H9 (cell line): ENCODE results near the gene ONECUT3. TPM values are rescaled to one million over a fixed set of nuclear protein-coding genes. Genes with fewer than 3 reads are reported as not detected.

ENCODE experiments used
- DNase-seq: peaks from one replicate; pipeline ENCODE4 v3.0.0-alpha.2; 2017
- H2AFZ ChIP-seq: one replicate; pipeline ENCODE4 v1.6.1; 2013; ENCODE audit warnings: mild to moderate bottlenecking, low read length, control low read depth, moderate library complexity
- H2AK5ac ChIP-seq: 2 replicates; pipeline ENCODE4 v1.6.1; 2013; ENCODE audit warnings: low read length, control low read depth, mixed read lengths; ENCODE audit not compliant: insufficient read length
- H2BK120ac ChIP-seq: one replicate; pipeline ENCODE4 v1.6.1; 2013; ENCODE audit warnings: low read depth, mild to moderate bottlenecking, low read length, control low read depth, inconsistent platforms; ENCODE audit not compliant: poor library complexity, severe bottlenecking
- H2BK12ac ChIP-seq: 2 replicates; pipeline ENCODE4 v1.6.1; 2013; ENCODE audit warnings: low read length, control low read depth, mixed read lengths, low read depth; ENCODE audit not compliant: insufficient read length
- H2BK15ac ChIP-seq: 2 replicates; pipeline ENCODE4 v1.6.1; 2013; ENCODE audit warnings: low read depth, low read length, control low read depth
- H2BK20ac ChIP-seq: one replicate; pipeline ENCODE4 v1.6.1; 2013; ENCODE audit warnings: low read depth, mild to moderate bottlenecking, low read length, control low read depth, inconsistent platforms; ENCODE audit not compliant: poor library complexity, severe bottlenecking
- H2BK5ac ChIP-seq: 2 replicates; pipeline ENCODE4 v1.6.1; 2013; ENCODE audit warnings: low read length, control low read depth, mixed read lengths; ENCODE audit not compliant: insufficient read length
- H3K14ac ChIP-seq: 2 replicates; pipeline ENCODE4 v1.6.1; 2013; ENCODE audit warnings: low read length, control low read depth; ENCODE audit not compliant: insufficient read depth
- H3K18ac ChIP-seq: 2 replicates; pipeline ENCODE4 v1.6.1; 2013; ENCODE audit warnings: low read depth, mild to moderate bottlenecking, mixed read lengths, low read length, control low read depth; ENCODE audit not compliant: insufficient read length
- H3K23ac ChIP-seq: 2 replicates; pipeline ENCODE4 v1.6.1; 2013; ENCODE audit warnings: low read length, control low read depth, mixed read lengths, low read depth; ENCODE audit not compliant: insufficient read length
- H3K23me2 ChIP-seq: 2 replicates; pipeline ENCODE4 v1.6.1; 2013; ENCODE audit warnings: low read depth, mild to moderate bottlenecking, mixed read lengths, low read length, control low read depth; ENCODE audit not compliant: insufficient read length, poor library complexity, severe bottlenecking
- H3K27ac ChIP-seq: 2 replicates; pipeline ENCODE4 v1.5.1; 2013; ENCODE audit warnings: low read length, control low read depth, mixed read lengths, low read depth; ENCODE audit not compliant: insufficient read length
- H3K27me3 ChIP-seq: 2 replicates; pipeline ENCODE4 v1.6.1; 2013; ENCODE audit warnings: low read length, control low read depth, inconsistent platforms; ENCODE audit not compliant: insufficient read depth
- H3K4ac ChIP-seq: 2 replicates; pipeline ENCODE4 v1.6.1; 2013; ENCODE audit warnings: low read depth, mild to moderate bottlenecking, control low read depth, inconsistent platforms, low read length, moderate library complexity
- H3K4me1 ChIP-seq: 2 replicates; pipeline ENCODE4 v1.6.1; 2013; ENCODE audit warnings: low read length, control low read depth, inconsistent platforms; ENCODE audit not compliant: insufficient read depth
- H3K4me2 ChIP-seq: 2 replicates; pipeline ENCODE4 v1.6.1; 2013; ENCODE audit warnings: low read length, control low read depth, mixed read lengths; ENCODE audit not compliant: insufficient read length, insufficient read depth
- H3K56ac ChIP-seq: 2 replicates; pipeline ENCODE4 v1.6.1; 2013; ENCODE audit warnings: low read depth, mild to moderate bottlenecking, mixed read lengths, low read length, control low read depth; ENCODE audit not compliant: insufficient read length
- H3K79me1 ChIP-seq: 2 replicates; pipeline ENCODE4 v1.6.1; 2013; ENCODE audit warnings: low read depth, mild to moderate bottlenecking, moderate library complexity, low read length, control low read depth, inconsistent platforms; ENCODE audit not compliant: insufficient read depth, poor library complexity, severe bottlenecking
- H3K79me2 ChIP-seq: 2 replicates; pipeline ENCODE4 v1.6.1; 2013; ENCODE audit warnings: low read length, control low read depth, inconsistent platforms; ENCODE audit not compliant: insufficient read depth
- H3K9ac ChIP-seq: 2 replicates; pipeline ENCODE4 v1.6.1; 2013; ENCODE audit warnings: low read length, control low read depth, mixed read lengths; ENCODE audit not compliant: insufficient read length; ENCODE audit errors: extremely low read depth
- H3K9me3 ChIP-seq: one replicate; pipeline ENCODE4 v1.6.1; 2013; ENCODE audit warnings: low read depth, low read length, inconsistent platforms; ENCODE audit not compliant: control insufficient read depth
- H3T11ph ChIP-seq: one replicate; pipeline ENCODE4 v1.6.1; 2013; ENCODE audit warnings: mild to moderate bottlenecking, low read length, control low read depth, inconsistent platforms
- H4K20me1 ChIP-seq: one replicate; pipeline ENCODE4 v1.6.1; 2013; ENCODE audit not compliant: control insufficient read depth, insufficient read length, insufficient read depth
- H4K5ac ChIP-seq: 2 replicates; pipeline ENCODE4 v1.6.1; 2013; ENCODE audit warnings: low read depth, mild to moderate bottlenecking, mixed read lengths, low read length, control low read depth; ENCODE audit not compliant: insufficient read length
- H4K8ac ChIP-seq: replicated peaks from 2 replicates; pipeline ENCODE4 v1.6.1; 2013; ENCODE audit warnings: low read length, control low read depth, mixed read lengths, low read depth; ENCODE audit not compliant: insufficient read length
- H4K91ac ChIP-seq: 2 replicates; pipeline ENCODE4 v1.6.1; 2013; ENCODE audit warnings: low read depth, mild to moderate bottlenecking, moderate library complexity, mixed read lengths, low read length, control low read depth; ENCODE audit not compliant: insufficient read length
- H3K27ac Mint-ChIP-seq, 3 experiments: 2 replicates in 2 of 3; 3 replicates in 1 of 3; pipeline ENCODE4 v1.8.0; 2020 to 2021; ENCODE audit warnings: mixed read lengths in 3 of 3, mild to moderate bottlenecking in 1 of 3, moderate library complexity in 1 of 3
- H3K27me3 Mint-ChIP-seq: 2 replicates; pipeline ENCODE4 v1.8.0; 2021; ENCODE audit warnings: low read depth, mild to moderate bottlenecking, moderate library complexity, mixed read lengths
- H3K36me3 Mint-ChIP-seq, 3 experiments: 2 replicates in 2 of 3; 3 replicates in 1 of 3; pipeline ENCODE4 v1.8.0; 2020 to 2021; ENCODE audit warnings: low read depth in 3 of 3, mixed read lengths in 3 of 3; ENCODE audit not compliant: insufficient read depth in 1 of 3
- H3K4me1 Mint-ChIP-seq, 2 experiments: 2 replicates each; pipeline ENCODE4 v1.8.0; 2020; ENCODE audit warnings: mixed read lengths in 2 of 2
- H3K4me3 Mint-ChIP-seq, 2 experiments: 2 replicates in 1 of 2; 3 replicates in 1 of 2; pipeline ENCODE4 v1.8.0; 2020 to 2021; ENCODE audit warnings: mild to moderate bottlenecking in 2 of 2, mixed read lengths in 2 of 2, moderate library complexity in 1 of 2
- H3K9me3 Mint-ChIP-seq, 2 experiments: 2 replicates in 1 of 2; 3 replicates in 1 of 2; pipeline ENCODE4 v1.8.0; 2020; ENCODE audit warnings: mild to moderate bottlenecking in 2 of 2, mixed read lengths in 2 of 2, moderate library complexity in 1 of 2
- CTCF ChIP-seq: fragments of 200-600 bp; sonication (generic); conservative IDR thresholded peaks from 3 replicates; pipeline ENCODE4 v1.8.0; 2021; ENCODE audit warnings: antibody characterized with exemption, mild to moderate bottlenecking
- WGBS: extraction: QIAGEN DNeasy Blood & Tissue Kit; methylation state at CpG from one replicate; pipeline ENCODE4 v1.1.7; 2013; ENCODE audit warnings: missing lambda C conversion rate, low lambda C conversion rate, mixed read lengths; ENCODE audit not compliant: insufficient read length; ENCODE audit errors: extremely low coverage; 5-methylcytosine and 5-hydroxymethylcytosine counted together
- total RNA-seq: library from RNA; stranded (reverse); gene quantifications from 2 replicates; pipeline ENCODE4 v1.2.1, GENCODE V29; 2021

ONECUT3 gene
- total RNA-seq, 1 experiment from 2014 or later = 0.04 TPM

GRCh38 chr19:1739960-1740629, 13.2 kb upstream of the ONECUT3 start:
- peaks cover 0 to 8% of the 10 kb centered on the region in 2 experiments; a peak in 1 of 4 replicates for H3K4me1 Mint-ChIP-seq
- Histone ChIP-seq H2BK12ac (no peak overlapping the region), H2BK5ac (no peak overlapping the region), H3K27ac (no peak overlapping the region), H4K8ac (no peak overlapping the region), H3K4ac (no peak overlapping the region), H3K27me3 (peaks cover 5% of the 10 kb centered on the region; the same call in 1 of the 2 replicates), H3T11ph (no peak overlapping the region), H2AK5ac (no peak overlapping the region), H3K4me2 (no peak overlapping the region), H3K9ac (no peak overlapping the region), H3K23ac (no peak overlapping the region), H2BK120ac (no peak overlapping the region), H3K79me2 (no peaks in the 10 kb centered on the region), H4K5ac (no peak overlapping the region), H3K23me2 (no peaks in the 10 kb centered on the region), H3K18ac (no peak overlapping the region), H3K14ac (no peak overlapping the region), H3K4me1 (no peaks in the 10 kb centered on the region; the same call in 1 of the 2 replicates), H4K20me1 (no peaks in the 10 kb centered on the region), H3K9me3 (no peaks in the 10 kb centered on the region), H3K56ac (no peak overlapping the region), H2BK15ac (no peak overlapping the region), H2BK20ac (no peak overlapping the region), H4K91ac (no peak overlapping the region), H3K79me1 (no peaks in the 10 kb centered on the region), H2AFZ (no peak overlapping the region)
- WGBS = no CpG with 5 or more reads among the region's 11 CpGs
- H3K9me3 Mint-ChIP-seq = peaks cover 5 to 6% of the 10 kb centered on the region in 2 experiments; a peak in 2 of 5 replicates
- no peak overlapping the region for H3K27ac Mint-ChIP-seq
- H3K4me3 Mint-ChIP-seq = no peak overlapping the region
- peaks cover 97% of the 10 kb centered on the region for H3K27me3 Mint-ChIP-seq
- DNase-seq = no peak
- H3K36me3 Mint-ChIP-seq = no peaks in the 10 kb centered on the region
- no peak for TF ChIP-seq CTCF
